MM.1S (cell line): ENCODE measurements around the gene FUT4.

Source experiments
- CTCF ChIP-seq: fragments of 300-600 bp; sonication (generic); IDR thresholded peaks from 2 replicates; pipeline ENCODE4 v1.5.1; 2016; ENCODE audit warnings: antibody characterized with exemption, low read length, mixed read lengths
- EZH2 ChIP-seq: fragments of 300-600 bp; sonication (generic); optimal IDR thresholded peaks from 2 replicates; pipeline ENCODE3; 2017; ENCODE audit warnings: low read depth, mild to moderate bottlenecking, antibody characterized with exemption, low read length, mixed read lengths

GRCh38 chr11:94545264-94546161 is 1.8 kb downstream of the FUT4 start:
- no peak for TF ChIP-seq CTCF
- no peak for TF ChIP-seq EZH2
